HL-60 (cell line): Measurements from ENCODE around the gene DPYD.

ENCODE experiments used
- GABPA ChIP-seq: IDR thresholded peaks from 2 replicates; pipeline ENCODE4 v1.6.1; 2012; ENCODE audit warnings: low read depth
- POLR2AphosphoS5 ChIP-seq: IDR thresholded peaks from 2 replicates; pipeline ENCODE4 v1.6.1; 2012; ENCODE audit warnings: low read depth
- REST ChIP-seq: IDR thresholded peaks from 2 replicates; pipeline ENCODE4 v1.6.1; 2012; ENCODE audit warnings: low read depth; ENCODE audit not compliant: insufficient replicate concordance
- TF ChIP-seq, protein P1 (sequence below): IDR thresholded peaks from one replicate; pipeline ENCODE4 v1.5.1; 2011; ENCODE audit warnings: low read length, control low read depth, inconsistent platforms; ENCODE audit not compliant: insufficient read depth

DNA sequence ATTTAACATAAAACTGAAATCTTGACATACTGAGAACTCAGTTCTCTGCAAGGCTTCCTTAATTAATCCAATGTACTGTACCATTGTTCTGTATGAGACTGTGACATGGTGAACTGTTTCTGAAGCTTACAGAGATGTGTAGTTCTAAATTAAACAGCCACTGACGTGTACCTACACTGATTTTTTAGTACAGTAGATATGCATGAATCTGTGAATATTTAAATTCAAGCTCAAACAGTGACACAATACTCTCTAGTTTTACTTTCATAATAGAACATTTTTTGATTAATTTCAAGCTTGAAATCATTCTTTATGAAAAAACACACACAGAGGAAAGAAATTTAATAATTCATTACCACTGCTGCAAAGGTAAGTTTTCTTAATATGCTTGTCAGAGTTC is 621.9 kb downstream of the DPYD start:
- TF ChIP-seq, protein P1, sequence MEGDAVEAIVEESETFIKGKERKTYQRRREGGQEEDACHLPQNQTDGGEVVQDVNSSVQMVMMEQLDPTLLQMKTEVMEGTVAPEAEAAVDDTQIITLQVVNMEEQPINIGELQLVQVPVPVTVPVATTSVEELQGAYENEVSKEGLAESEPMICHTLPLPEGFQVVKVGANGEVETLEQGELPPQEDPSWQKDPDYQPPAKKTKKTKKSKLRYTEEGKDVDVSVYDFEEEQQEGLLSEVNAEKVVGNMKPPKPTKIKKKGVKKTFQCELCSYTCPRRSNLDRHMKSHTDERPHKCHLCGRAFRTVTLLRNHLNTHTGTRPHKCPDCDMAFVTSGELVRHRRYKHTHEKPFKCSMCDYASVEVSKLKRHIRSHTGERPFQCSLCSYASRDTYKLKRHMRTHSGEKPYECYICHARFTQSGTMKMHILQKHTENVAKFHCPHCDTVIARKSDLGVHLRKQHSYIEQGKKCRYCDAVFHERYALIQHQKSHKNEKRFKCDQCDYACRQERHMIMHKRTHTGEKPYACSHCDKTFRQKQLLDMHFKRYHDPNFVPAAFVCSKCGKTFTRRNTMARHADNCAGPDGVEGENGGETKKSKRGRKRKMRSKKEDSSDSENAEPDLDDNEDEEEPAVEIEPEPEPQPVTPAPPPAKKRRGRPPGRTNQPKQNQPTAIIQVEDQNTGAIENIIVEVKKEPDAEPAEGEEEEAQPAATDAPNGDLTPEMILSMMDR = no peak
- no peak for TF ChIP-seq REST
- no peak for TF ChIP-seq POLR2AphosphoS5
- TF ChIP-seq GABPA = no peak
